ENCODE data around the gene TNFRSF25.

Gene TNFRSF25

DNA sequence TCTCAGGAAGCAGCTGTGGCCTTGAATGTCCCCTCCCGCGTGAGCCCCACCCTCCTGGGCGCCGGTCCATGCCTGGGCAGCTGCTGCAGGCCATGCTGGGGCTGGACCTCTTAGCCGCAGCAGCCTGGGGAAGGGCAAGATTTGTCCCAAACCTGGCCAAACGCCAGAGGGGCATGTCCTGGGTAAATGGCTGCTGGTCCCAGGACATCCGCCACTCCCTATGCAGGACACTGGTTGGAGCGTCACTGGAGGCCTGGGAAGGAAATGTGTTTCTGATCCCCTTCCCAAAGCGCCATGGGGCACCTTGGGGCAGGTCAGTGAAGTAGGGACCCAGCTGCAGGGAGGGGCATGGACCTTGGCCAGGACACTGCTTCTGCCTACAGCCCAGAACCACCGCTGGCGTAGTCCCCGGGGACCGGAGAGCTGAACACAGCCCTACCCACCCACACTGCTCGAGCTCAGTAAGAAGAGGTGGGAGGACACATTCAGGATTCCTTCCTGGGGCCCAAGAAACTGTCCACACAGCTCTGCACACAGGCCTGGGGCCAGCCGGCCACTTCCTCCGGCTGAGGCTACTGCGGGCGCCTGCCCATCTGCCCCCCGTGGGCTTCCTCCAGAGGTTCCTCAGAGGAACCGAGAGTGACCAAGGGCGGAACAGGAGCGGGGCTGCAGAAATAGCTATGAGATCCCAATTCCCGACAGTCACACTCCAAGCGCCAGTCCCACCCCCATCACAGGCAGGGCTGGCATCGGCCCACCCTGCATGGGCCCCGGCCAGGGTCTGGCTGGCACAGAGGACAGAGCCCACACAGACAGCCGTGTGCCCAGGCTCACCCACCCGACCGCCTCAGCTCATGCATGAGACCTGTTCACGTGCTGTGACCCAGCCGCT, 36.3 kb upstream of the TNFRSF25 start:
- TF ChIP-seq, protein P1, sequence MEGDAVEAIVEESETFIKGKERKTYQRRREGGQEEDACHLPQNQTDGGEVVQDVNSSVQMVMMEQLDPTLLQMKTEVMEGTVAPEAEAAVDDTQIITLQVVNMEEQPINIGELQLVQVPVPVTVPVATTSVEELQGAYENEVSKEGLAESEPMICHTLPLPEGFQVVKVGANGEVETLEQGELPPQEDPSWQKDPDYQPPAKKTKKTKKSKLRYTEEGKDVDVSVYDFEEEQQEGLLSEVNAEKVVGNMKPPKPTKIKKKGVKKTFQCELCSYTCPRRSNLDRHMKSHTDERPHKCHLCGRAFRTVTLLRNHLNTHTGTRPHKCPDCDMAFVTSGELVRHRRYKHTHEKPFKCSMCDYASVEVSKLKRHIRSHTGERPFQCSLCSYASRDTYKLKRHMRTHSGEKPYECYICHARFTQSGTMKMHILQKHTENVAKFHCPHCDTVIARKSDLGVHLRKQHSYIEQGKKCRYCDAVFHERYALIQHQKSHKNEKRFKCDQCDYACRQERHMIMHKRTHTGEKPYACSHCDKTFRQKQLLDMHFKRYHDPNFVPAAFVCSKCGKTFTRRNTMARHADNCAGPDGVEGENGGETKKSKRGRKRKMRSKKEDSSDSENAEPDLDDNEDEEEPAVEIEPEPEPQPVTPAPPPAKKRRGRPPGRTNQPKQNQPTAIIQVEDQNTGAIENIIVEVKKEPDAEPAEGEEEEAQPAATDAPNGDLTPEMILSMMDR (IDR thresholded peaks at IDR 0.05; ENCODE audit: control insufficient read depth, insufficient read depth, low read depth, low read length, missing control alignments) = no peak
- no peak overlapping the region for H3K4me3 ChIP-seq (ENCODE audit: control insufficient read depth, low read depth, low read length)
- DNase-seq (ENCODE audit: low read depth) = no peak

DNA sequence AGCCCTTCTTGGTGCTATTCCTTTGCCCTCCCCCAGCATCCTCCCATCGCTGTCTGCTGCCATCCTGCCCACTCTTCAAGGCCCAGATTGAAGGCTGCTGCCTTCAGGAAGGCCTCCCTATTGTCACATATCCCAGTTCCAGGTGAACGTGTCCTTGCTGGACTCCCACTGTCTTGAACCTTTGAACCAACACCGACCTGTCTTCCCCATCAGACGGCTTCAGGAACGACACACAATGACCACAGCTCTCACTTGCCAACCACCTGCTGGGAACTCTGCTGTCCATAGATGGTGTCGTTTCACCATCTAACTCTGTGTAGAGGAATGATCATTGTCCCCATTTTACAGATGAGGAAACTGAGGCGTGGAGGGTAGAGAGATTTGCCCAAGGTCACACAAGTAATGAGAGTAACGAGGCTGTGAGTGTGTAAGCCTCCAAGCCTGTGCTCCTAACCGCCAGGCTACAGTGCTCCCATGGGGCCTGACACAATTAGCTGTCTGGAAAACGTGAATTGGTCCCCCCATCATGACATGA, 35.4 kb upstream of the TNFRSF25 start:
- no peak for DNase-seq (ENCODE audit: low read depth)
- TF ChIP-seq, protein P1 (IDR thresholded peaks at IDR 0.05; ENCODE audit: control insufficient read depth, insufficient read depth, low read depth, low read length, missing control alignments) = no peak
- H3K4me3 ChIP-seq (ENCODE audit: control insufficient read depth, low read depth, low read length) = no peak overlapping the region

DNA sequence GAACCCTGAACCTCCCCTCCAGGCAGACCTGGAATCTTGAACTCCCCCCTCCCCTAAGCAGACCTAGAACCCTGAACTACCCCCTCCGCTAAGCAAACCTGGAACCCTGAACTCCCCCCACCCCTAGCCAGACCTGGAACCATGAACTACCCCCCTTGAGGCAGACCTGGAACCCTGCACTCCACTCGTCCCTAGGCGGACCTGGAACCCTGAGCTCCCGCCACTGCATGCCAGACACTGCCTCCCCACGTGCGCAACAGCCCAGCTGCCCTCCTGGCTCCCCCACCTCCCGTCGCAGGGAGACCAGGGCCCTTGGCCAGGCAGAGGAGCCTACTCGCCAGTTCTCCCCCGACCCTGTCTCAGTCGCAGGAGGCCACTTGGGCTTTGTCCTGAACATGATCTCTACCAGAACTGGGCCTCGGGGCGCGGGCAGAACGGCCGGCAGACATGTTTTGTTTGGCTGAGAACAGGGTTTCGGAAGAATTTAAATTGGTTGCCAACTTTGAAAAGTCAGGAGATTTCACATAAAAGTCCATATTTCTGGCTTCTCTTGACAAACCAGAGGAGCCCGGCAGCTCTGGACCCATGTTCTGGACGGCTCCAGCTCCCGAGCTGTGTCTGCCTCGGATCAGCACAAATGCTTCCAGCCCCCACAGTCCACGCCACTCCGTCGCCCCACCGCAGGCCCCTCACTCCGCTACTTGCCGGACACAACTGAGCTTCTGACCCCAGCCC, 34.7 kb upstream of the TNFRSF25 start:
- no peak overlapping the region for H3K4me3 ChIP-seq (ENCODE audit: control insufficient read depth, low read depth, low read length)
- DNase-seq (ENCODE audit: low read depth) = no peak
- TF ChIP-seq, protein P1 (IDR thresholded peaks at IDR 0.05; ENCODE audit: control insufficient read depth, insufficient read depth, low read depth, low read length, missing control alignments) = no peak

DNA sequence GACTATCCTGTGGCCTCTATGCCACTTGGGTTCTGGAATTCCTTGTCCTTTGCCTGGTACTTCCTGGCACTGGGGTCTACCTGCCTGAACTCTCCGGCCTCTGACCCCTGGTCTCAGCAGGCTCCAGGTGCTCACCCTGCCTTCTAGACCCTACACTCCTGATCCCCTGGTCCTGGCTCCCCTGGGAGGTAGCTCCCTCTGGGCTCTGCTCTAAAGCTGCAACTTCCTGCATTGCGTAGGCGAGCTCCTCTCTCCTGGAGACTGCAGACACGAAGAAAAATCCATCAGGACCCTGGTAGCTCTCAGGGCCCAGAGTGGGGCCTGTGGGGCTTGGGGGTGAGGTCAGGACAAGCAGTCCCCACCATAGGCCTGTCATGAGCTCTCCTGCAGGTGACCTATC, 33.3 kb upstream of the TNFRSF25 start:
- no peak overlapping the region for H3K4me3 ChIP-seq (ENCODE audit: control insufficient read depth, low read depth, low read length)
- no peak for DNase-seq (ENCODE audit: low read depth)
- TF ChIP-seq, protein P1 (IDR thresholded peaks at IDR 0.05; ENCODE audit: control insufficient read depth, insufficient read depth, low read depth, low read length, missing control alignments) = no peak

DNA sequence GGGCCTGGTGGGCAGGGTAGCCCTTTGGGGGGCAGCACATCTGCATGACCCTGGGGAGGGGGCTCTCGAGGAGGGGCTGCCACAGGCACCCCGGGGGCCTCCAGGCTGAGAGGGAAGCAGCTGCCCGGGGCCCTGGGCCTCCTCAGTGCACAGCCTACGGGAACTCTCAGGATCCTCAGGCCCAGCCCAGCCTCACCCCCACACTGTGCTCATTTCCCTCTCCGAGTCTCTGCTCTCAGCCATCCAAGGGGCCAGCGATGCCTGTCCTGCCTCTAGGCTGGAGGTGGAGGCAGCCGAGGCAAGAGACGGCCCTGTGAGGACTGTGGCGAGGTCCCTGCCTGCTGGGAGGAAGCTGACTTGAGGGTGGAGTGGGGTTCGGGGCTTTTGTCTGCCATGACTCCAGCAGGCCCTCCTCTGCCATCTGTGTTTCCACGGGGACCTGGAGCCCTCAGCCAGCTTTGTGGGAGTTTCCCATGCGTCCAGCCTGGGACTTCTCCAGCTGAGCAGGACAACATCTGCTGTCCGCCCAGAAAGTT, 32.7 kb upstream of the TNFRSF25 start:
- no peak overlapping the region for H3K4me3 ChIP-seq (ENCODE audit: control insufficient read depth, low read depth, low read length)
- TF ChIP-seq, protein P1 (IDR thresholded peaks at IDR 0.05; ENCODE audit: control insufficient read depth, insufficient read depth, low read depth, low read length, missing control alignments) = no peak
- DNase-seq (ENCODE audit: low read depth) = no peak

DNA sequence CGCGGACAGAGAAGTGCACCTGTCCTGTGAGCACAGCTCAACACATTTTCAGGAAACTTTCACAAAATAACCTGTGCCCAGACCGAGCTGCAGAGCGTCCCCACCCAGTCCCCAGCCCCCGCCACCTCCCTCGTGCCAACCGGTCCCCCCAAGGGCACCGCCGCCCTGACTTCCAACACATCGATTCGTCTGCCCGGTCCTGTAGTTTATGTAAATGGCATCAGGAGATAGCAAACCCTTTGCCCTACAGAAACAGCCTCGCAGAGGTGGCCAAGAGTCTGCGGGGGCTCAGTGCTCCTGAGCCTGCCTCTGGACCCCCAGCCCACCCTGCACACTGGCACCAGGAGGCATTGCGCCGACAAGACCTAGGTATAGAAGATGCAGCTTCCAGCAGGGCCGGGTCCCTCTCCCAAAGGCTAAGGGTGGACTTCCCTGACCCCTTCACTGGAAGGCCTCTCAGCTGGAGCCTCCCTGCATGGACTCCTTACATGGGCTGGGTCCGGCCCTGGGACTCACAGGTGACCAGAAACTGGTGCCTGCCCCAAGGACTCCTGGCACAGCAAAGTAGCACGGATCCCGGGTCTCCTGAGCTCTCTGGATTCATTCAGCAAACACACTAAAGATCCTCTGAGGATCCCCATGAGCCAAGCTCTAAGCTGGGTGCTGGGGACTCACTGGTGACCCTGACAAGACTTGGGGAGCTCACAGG, 32.0 kb upstream of the TNFRSF25 start:
- DNase-seq (ENCODE audit: low read depth) = no peak
- peak overlapping the region; percentile 67 for H3K4me3 ChIP-seq (ENCODE audit: control insufficient read depth, low read depth, low read length)
- TF ChIP-seq, protein P1 (IDR thresholded peaks at IDR 0.05; ENCODE audit: control insufficient read depth, insufficient read depth, low read depth, low read length, missing control alignments) = no peak

Measured in AG09309 (cell line).